ELR (cell line): ENCODE results near the gene PCCA.
A peak's percentile ranks its signal among the peaks of the same experiment; 100 is the strongest.
"Not testable (repeated sequence)": the region's sequence is repeated elsewhere in the genome, so short reads cannot be mapped to it uniquely, and the experiment has no call there.

Experiments used
- DNase-seq: peaks from one replicate; pipeline ENCODE4 v3.0.0-alpha.2; 2015; ENCODE audit warnings: low read depth

PCCA gene, protein sequence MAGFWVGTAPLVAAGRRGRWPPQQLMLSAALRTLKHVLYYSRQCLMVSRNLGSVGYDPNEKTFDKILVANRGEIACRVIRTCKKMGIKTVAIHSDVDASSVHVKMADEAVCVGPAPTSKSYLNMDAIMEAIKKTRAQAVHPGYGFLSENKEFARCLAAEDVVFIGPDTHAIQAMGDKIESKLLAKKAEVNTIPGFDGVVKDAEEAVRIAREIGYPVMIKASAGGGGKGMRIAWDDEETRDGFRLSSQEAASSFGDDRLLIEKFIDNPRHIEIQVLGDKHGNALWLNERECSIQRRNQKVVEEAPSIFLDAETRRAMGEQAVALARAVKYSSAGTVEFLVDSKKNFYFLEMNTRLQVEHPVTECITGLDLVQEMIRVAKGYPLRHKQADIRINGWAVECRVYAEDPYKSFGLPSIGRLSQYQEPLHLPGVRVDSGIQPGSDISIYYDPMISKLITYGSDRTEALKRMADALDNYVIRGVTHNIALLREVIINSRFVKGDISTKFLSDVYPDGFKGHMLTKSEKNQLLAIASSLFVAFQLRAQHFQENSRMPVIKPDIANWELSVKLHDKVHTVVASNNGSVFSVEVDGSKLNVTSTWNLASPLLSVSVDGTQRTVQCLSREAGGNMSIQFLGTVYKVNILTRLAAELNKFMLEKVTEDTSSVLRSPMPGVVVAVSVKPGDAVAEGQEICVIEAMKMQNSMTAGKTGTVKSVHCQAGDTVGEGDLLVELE

DNA sequence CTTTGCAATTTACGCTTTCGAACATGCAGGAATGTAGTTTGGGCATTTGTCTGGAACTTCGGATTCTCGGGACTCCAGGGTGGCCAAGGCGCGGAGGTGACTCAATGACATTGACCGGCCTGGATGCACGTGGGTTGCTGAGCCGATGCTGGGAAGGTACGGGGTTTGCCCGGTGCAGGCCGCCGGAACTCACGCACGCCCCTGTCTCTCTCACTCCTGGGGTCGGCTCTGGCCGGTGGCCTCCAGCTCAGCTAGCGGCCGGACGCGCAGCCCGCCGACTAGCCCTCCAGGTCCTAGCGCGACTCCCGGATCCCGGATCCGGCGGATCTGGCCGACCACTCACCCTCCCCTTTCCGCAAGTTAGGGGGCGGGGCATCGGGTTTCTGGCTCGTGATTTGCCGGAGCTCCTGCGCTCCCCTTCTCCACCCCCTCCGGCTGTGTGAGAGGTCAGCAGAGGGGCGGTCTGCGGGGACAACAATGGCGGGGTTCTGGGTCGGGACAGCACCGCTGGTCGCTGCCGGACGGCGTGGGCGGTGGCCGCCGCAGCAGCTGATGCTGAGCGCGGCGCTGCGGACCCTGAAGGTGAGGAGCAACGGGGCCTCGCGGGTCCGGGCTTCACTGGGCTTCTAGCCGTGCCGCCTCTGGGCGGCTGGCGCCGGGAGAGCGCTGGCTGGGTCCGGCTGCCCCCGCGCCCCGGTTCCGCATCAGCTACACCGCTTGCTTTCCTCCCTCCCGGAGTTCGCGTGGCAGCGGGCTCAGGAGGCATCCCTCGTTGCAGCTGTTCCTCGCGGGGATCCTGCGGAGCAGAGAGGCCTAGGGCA is at the start of gene PCCA:
Gene PCCA, plus strand, starts transcription at position 450 of the 821 bp plus-strand sequence. Its CDS starts 28 bp downstream, at position 478.
- peak; percentile 96 for DNase-seq

DNA sequence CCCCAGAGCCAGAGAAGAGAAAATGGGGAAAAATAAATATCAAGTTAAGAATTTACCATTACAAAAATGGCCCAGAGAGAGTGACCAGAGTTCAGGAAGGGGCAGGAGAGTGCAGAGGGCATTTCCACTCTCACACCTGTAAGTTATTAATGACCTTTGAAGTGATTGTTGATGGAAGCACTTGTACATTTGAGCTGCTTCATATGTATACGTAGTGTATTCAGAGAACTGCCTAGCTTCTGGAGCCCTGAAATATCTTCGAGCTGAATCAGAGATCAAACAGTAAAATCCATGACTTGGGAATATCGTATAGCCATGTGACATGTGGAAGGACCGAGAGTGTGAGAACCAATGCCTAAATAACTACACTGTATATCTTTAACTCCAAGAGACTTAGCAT is 49.2 kb upstream of the PCCA start:
- DNase-seq, result peak; percentile 47

DNA sequence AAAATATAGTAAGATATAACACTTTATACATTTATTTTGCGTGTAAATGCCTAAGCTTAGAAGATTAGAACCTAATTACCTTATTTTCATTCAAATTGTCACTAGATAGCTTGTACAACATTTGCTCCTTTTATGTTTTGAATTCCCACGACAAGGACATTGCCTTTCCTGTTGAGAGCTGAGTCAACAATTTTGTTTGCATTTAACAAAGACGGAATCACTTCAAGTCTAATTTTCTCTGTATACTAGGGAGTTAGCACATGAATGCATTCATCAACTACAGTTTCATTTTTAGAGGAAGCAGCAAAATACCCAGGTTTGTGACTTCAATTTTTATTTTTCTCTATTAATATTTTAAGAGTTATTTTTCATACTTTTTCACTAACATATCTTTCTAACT is 48.7 kb upstream of the PCCA start:
- no peak for DNase-seq

DNA sequence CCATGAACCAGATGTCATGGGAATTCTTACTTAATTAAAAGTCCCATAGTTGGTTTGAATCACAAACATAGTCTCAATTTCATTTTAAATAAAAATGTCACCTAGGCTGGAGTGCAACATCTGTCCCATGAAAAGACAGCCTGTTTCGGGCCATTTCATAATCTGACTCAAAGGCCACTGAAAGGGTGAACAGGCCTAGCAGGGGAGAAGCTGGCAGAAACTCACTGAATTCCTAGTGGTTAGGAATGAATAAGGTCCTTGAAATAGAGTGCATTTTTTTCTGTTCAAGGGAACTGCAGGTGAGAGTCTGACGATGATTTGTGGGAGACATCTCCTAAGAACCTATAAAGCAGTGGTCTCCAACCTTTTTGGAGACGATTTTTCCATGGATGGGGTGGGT is 44.0 kb upstream of the PCCA start:
- DNase-seq, result no peak

DNA sequence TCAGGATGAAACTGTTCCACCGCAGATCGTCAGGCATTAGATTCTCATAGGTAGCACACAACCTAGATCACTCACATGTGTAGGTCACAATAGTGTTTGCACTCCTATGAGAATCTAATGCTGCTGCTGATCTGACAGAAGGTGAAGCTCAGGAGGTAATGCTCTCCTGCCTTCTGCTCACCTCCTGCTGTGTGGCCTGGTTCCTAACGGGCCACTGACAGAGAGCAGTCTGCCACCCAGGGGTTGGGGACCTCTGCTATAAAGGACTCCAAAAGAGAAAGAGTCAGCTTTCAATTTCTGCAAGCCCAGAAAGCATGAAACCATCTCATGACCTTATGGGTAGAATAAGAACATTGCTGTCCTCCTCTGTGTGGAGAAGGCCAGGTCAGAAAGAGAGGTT is 43.5 kb upstream of the PCCA start:
- no peak for DNase-seq

DNA sequence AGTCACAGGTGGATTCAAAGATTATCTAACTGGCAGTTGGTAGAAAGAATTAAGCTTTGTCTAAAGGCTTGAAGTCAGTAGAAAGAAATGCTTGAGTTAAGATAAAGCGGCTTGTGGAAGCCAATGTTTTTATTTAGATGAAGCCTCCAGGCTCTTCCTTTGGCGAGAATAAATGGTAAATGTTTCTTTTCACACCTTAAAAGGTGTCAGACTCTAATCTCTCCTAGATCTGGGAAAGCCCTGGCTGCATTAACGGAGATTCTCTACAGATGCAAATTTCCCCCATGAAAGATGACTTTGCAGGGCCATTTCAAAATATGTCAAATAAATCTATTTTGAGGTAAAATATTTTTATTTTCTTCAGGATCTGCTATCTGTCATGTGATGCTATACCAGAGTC is 37.8 kb upstream of the PCCA start:
- DNase-seq, result no peak

DNA sequence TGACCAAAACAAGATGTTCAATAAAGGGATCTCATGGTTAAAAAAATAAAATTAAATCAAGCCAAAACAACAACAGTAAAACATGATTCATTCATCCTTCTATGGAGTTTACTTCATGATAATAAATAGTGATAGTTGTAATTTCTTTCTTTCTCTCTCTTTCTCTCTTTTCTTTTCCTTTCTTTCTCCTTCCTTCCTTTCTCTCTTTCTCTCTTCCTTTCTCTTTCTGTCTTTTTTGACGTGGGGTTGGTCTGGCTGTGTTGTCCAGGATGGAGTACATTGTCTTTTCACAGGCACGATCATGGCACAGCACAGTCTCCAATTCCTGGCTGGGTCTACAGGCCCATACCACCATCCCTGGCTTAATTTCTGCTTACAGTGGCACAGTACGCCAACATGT is 29.1 kb upstream of the PCCA start:
- DNase-seq, result no peak

DNA sequence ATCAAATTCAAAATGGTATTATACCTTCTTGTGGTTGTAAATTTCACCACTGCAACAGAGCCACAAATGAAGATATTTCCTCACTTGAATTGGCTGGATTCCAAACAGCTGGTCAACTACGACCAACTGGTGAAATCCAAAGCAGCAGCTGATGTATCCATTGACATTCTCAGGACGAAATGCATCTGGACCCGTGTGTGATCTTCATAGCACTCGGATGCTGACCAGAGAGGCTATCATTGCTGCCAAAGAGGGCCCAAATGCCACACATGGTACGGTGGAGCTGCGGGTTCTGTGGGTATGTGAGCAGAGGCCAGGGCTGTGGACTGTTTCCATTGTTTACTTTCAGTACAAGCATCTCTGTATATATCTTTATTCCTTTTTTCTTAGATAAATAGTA is 25.6 kb upstream of the PCCA start:
- DNase-seq, result no peak

DNA sequence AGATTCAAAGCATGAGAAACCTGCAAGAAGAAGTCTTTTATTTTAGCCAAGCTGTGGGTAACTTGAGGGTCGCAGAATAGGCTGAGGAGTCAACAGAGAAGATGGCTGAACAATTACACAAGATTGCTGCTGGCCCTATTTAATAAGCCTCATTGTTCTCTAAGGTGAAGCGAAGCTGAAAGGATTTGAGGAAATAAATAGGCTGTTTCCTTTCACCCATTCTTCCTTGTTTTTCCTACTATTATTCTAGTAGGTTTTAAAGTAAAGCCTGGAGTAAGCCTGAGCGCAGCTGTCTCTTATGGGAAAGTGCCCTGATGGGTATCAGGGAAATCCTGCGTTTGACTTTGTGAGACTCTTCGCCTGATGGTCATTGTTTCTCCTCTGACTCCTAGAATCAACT is 25.0 kb upstream of the PCCA start:
- no peak for DNase-seq

DNA sequence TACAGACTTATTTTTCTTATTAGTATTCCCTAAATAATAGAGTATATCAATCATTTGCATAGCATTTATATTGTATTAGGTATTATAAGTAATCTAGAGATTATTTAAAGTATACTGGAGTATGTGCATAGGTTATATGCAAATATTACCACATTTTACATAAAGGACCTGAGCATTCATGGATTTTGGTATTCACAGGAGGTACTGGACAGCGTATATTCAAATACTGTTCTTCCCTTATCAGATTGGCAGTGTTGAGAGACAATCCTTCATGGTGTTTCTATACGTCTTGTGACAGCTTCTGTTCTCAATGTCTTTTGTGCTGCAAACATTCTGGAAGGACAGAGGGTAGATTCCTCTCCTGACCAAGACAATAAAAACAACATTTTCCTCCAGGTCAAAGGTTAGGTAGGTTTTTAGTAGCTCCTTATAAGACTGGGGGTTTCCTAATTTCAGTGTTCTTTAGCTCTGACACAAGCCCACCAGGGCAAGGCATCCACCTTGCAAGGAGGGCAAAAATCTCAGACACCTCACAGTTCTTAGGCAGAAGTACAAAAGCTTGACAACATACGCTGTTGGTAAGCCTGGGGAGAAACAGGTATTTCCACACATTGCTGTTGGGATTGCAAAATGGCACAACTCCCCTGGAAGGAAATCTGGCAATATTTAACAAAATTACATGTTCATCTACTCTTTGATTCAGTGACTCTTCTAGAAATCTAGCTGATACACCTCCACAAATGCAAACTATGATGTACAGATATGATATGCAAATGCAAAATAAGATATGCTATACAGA is 20.6 kb upstream of the PCCA start:
- DNase-seq, result no peak

DNA sequence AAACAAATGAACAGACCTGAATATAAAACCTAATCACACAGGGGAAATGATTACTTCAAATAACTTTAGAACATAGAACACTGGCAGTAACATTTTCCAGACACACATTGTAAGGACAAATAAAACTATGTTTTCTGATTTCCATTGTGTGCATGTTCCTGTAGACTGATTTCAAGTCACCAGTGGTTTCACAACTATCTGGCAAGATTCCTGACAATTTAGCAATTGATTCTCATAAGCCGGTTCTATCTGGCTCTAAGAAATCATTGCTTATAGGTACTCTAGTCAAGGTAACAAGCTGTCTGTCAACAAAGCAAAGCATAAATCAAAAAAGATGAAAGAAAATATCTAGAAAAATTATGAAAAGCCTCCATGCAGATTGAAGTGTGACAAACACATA is 19.6 kb upstream of the PCCA start:
- DNase-seq, result no peak

DNA sequence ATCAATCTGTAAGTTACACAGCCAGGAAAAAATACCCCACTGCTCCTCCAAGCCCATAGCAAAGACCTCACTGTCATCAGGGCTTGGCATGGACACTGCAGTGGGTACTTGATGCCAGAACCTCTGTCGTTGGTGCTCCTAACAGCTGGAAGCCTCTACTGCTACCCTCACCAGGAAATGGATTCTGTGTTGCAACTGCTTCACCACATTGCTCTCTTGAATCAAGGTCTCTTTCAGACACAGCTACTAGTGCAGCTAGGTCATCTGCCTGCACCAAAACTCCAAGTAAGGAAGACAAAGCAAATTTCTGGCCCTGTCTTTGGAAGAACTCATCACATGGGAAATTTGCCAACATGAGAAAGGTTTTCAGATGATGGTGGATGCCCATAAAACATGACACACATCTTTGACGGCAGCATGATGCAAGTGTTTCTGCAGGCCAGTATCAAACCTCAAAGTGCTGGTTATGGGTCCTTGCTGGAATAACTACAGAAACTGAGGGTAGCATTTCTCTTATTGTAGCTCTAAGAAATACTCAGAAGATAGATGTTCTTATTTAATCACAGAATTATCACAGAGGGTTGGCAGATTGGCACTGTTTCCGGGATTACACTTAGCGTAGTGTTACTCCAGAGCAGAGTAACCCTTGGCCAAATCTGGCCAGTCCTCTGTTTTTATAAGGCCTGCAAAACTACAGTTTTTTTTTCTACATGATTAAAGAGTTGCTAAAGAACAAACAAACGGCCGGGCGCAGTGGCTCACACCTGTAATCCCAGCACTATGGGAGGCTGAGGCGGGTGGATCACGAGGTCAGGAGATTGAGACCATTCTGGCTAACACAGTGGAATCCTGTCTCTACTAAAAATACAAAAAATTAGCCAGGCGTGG is 12.9 kb upstream of the PCCA start:
- peak; percentile 15 for DNase-seq

DNA sequence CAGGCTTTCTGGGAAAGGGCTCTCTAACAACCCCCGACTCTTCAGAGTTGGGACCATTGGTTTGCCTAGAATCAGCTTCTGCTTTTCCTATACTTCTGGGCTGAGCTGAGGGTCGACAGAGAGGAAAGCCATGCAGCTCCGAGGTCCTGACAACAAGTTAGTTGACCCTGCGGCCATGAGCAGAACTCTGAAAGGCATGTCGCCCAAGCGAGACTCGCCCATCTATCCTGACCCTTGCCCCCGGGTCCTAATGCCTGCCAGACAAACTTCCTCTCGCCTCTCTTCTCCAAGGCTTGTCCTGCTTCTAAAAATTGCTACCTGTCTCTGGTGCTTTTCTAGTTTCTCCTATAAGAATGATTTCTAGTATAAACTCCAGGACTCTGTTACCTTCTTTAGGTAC is 9.9 kb upstream of the PCCA start:
- DNase-seq, result not testable (repeated sequence)

DNA sequence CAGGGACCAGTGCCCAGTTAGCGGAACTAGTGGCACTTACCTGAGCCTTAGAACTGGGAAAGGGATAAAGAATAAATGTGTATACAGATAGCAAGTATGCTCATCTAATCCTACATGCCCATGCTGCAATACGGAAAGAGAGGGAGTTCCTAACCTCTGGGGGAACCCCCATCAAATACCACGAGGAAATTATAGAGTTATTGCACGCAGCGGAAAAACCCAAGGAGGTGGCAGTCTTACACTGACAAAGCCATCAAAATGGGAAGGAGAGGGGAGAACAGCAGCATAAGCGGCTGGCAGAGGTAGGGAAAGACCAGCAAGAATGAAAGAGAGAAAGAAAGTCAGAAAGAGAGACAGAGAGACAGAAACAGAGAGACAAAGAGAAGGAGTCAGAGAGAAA is 5.5 kb upstream of the PCCA start:
- not testable (repeated sequence) for DNase-seq

DNA sequence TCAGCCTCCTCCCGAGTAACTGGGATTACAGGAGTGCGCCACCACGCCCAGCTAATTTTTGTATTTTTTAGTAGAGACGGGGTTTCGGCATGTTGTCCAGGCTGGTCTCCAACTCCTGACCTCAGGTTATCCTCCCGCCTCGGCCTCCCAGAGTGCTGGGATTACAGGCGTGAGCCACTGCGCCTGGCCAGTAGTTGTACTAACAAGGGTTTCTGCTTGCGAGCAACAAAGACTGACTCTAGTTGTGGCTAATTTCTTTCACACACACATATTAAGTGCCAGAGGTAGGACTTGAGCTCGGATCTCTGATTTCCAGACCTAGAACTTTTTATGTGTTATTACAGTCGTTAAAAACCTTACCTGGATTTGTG is 635 bp upstream of the PCCA start:
- no peak for DNase-seq

DNA sequence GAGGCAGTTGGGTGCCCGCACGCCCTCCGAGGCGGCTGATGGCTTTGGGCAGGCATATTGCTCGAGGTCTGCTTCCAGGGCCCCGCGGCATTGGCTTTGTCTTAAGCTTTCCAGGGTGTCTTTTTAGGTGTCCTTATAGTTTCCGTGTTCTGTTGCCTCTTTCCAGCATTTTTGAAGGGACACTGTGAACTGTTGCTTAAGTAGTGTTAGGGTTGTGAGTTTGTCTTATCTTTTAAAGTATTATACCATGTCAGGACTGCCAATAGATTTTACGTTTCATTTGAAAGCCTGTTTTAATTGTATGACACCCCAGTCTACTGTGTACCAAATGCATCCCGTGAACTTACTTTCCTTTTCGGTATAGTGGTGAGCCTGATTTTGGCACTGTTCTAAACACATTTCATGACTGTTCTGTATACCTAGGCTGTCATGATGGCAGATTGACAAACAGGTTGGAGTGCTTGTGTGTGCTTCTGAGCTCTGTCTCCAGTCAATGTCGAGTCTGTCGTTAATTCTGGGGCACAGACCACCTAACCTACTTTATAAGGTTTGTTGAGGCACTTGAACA is 656 bp downstream of the PCCA start:
- peak; percentile 31 for DNase-seq

DNA sequence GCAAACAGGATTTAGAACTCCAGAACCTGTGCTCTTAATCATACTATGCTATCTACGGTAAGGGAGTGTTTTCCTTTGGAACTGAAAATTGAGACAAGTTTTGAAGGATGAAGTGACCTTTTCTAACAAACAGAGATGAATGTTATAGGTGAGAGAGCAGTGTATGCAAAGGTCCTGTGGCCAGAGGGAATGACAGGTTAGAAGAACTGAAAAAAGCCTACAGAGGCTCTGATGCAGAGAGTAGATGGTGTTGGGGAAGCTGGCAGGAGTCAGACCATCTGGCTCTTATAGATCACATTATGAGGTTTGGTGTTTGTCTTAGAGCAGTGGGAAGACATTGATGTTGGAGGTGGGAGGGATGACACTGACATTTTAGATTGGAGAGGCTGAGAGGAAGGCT is 2.0 kb downstream of the PCCA start:
- no peak for DNase-seq

DNA sequence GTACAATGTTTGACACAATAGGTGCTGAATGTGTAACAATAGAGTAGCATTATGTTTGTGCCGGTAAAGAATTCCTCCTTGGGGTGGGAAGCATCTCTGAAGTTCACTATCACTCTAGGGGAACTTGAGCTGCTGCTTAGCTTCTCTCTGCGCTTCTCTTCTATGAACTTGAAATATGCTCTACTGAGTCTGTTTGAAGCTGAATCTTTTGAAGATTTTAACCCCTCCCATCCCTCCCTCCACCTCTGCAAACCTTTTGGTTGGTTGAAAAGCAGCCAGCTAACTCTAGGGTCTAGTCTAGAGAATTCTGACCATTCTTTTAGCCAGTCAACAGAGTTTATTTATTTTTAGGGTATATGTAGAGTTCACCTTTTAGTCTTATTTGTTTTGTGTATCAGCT is 2.5 kb downstream of the PCCA start:
- no peak for DNase-seq

DNA sequence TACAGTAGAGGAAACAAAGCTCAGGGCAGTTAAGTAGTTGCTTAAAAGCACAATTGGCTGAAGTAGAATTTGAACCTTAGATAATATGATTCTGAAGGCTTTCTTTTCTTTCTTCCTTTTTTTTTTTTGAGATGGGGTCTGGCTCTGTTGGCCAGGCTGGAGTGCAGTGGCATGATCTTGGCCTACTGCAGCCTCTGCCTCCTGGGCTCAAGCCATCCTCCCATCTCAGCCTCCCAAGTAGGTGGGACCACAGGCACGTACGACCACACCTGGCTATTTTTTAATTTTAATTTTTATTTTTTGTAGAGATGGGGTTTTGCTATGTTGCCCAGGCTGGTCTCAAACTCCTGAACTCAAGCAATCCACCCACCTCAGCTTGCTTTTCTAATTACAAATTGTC is 3.4 kb downstream of the PCCA start:
- DNase-seq, result not testable (repeated sequence)

DNA sequence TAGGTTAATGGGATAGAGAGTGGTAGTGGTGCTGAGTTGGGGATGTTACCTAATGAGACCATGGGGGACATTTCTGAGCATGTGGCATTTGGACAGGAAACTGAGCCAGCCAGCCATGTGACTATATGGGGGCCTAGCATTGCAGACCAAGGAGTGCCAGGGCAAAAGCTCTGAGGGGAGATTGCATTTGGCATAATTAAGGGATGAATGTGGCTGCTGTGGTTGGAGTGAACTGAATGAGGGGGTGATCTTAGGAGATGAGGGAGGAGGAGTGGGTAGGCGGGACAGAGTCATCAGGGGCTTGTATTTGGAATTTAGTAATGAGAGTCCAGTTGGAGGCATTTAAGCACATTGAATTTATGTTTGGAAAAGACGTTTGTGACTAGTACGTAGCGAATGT is 6.6 kb downstream of the PCCA start:
- no peak for DNase-seq

DNA sequence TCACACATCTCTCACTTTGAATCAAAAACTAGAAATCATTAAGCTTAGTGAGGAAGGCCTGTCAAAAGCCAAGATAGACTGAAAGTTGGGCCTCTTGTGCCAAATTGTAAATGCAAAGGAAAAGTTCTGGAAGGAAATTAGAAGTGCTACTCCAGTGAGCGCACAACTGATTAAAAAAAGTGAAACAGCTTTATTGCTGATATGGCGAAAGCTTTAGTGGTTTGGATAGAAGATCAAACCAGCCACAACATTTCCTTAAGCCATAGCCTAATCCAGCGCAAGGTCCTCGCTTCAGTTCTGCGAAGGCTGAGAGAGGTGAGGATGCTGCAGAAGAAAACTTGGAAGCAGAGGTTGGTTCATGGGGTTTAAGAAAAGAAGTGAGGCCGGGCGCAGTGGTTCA is 7.6 kb downstream of the PCCA start:
- no peak for DNase-seq
